Fibroblast of mammary gland (primary cell): ENCODE data around the gene ZHX3.

Experiments
- DNase-seq: peaks from one replicate; pipeline ENCODE4 v3.0.0-alpha.2; 2010; ENCODE audit warnings: low read depth
- H3K4me3 ChIP-seq: 2 replicates; pipeline ENCODE4 v1.5.1; 2011; ENCODE audit warnings: low read depth, mild to moderate bottlenecking, low read length, moderate library complexity; ENCODE audit not compliant: control insufficient read depth
- TF ChIP-seq, protein P1 (sequence below): conservative IDR thresholded peaks from 2 replicates; pipeline ENCODE4 v1.5.1; 2011; ENCODE audit warnings: low read depth, low read length, inconsistent platforms; ENCODE audit not compliant: control insufficient read depth, insufficient read depth

Gene ZHX3

DNA sequence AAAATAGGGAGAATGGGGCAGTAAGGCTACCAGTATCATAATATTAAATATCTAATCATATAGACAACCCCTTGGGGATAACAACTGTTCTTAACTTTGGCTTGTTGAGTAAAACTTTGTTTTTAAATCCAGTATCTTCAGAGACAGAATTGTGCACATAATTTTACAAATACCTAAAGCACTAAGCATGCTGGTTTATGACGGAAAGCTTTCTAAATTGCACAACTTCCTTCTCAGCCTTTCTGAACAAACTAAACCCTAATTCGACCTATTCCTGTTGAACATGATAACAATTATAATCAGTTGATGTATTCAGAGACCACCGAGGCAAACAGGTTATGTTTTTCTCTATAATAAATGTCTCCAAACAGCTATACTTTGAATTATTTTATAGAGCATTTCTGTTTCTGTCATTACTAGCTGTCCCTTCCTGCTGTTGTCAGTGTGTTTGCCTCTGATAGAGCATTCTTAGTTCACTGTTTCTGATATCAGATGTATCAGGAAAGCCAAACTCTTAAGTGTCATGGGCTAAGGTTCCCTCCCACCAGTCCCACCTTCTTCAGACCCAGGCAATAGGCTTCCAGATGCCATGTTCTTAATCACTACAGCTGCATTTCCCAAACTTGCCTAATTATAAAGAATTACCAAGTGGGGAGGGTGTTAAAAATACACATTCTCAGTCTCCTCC is 8.7 kb downstream of the ZHX3 start:
- TF ChIP-seq, protein P1, sequence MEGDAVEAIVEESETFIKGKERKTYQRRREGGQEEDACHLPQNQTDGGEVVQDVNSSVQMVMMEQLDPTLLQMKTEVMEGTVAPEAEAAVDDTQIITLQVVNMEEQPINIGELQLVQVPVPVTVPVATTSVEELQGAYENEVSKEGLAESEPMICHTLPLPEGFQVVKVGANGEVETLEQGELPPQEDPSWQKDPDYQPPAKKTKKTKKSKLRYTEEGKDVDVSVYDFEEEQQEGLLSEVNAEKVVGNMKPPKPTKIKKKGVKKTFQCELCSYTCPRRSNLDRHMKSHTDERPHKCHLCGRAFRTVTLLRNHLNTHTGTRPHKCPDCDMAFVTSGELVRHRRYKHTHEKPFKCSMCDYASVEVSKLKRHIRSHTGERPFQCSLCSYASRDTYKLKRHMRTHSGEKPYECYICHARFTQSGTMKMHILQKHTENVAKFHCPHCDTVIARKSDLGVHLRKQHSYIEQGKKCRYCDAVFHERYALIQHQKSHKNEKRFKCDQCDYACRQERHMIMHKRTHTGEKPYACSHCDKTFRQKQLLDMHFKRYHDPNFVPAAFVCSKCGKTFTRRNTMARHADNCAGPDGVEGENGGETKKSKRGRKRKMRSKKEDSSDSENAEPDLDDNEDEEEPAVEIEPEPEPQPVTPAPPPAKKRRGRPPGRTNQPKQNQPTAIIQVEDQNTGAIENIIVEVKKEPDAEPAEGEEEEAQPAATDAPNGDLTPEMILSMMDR: no peak
- H3K4me3 ChIP-seq: no peak overlapping the region
- DNase-seq: peak; percentile 73

DNA sequence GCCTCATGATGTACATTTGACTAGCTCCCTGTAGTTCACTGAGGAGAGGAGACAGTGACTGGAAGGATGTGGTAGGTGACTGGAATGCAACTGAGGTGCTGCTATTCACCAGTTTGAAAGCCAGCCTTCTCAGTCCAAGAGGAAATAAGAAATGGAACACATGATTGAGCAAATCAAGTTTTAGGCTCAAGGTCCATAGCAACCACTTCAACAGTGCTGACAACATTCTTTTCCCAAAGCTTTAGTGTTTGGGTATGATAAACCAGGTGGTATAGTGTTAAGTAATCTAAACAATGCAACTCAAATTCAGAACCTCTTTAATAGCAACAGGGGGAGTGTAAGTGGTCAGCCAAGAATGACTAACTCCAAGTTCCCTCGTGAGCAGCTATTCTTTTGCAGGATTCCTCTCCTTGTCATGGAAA is 9.2 kb downstream of the ZHX3 start:
- peak; percentile 85 for DNase-seq
- H3K4me3 ChIP-seq: no peak overlapping the region
- TF ChIP-seq, protein P1: no peak

DNA sequence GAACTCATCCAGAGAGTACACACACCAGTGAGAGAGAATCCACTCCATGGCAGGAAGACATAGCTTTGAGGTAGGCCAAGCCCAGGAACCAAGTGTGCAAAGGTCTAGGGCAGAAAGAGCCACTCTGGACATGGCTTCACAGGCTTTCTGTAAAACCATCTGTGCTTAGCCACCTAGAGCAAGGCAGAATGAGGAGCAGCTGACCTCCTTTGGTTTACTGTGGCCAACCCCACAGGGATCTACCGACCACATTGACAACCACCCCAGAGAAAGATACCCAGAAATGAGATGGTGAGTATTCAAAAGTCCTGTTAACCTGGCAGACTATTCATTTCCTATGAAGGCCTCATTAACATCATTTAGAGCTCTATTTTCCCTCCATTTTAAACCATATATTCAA is 10.5 kb downstream of the ZHX3 start:
- no peak for DNase-seq
- TF ChIP-seq, protein P1: no peak
- H3K4me3 ChIP-seq: no peak overlapping the region

DNA sequence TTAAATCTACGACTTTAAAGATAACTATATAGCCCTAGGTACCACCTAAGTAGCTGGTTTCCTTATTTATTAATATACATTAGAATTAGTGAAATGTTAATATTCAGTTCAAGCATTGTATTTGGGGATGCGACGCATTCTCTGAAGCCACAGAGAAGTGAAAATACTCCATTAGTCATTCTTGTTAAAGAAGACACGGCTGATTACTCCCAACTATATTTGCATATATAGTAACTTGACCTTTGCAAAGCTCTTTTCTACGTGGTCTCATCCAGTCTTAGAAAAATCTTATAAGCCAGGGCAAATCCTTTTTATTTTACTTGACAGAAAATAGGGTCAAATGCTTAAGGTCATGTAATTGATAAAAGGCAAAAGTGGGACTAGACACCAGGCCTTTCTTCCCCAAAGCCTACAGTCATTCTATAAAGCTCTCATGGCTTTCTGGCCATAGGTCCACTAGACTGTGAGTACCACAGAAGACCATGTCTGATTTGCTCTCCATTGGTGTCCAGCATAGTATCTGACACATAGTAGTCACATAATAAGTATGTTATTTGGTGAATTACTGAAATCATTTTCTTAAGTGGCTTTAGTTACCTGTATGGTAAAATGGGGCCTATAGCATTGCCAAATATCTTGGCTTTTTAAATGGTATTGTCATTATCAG is 11.3 kb downstream of the ZHX3 start:
- no peak for DNase-seq

DNA sequence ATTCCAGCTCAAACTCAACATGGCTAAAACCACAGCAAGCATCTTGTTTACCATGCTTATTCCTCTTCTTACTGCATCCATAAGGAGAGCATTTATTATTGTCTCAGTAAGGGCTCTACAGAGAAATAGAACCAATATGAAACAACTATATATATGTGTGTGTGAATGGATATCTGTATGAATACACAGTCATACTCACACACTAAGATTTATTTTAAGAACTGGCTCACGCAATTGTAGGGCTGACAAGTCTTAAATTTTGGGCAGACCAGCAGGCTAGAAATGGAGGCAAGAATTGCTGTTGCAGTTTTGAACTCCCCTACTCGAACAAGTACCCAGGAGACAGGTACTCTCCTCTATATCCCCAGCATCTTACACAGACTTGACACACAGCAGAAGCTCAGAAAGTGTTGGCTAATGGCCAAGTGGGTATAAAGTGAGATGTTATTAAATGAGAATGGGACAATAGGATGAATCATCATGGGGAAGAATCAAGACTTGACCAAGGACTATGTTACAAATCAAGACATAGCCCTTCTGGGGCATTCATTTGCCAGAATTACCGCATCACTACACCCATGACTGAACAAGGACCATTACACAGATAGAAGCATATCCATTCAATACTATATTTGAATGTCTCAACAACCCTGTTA is 13.0 kb downstream of the ZHX3 start:
- peak; percentile 41 for DNase-seq
- TF ChIP-seq, protein P1: no peak
- H3K4me3 ChIP-seq: no peak overlapping the region

More for the DNA sequence above, 11.3 kb downstream of the ZHX3 start:
- TF ChIP-seq, protein P1: no peak
- no peak overlapping the region for H3K4me3 ChIP-seq

DNA sequence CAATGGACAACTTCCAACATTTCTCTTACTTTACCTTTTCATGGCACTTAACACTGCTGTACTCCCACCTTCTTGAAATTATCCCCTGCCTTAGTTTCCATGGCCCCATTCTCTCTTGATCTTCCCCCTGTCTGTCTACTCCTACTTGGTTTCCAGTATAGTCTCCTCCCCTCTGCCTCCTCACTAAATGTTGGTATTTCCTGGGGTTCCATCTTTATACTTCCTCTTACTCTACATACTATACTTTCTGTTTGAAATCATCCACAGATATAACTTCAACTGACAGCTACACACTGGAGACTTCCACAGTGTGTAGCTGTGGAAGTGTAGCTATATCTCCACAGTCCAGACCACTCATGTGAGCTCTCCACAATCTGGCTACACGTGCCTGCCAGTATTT is 13.5 kb downstream of the ZHX3 start:
- DNase-seq: no peak
- TF ChIP-seq, protein P1: no peak

More for the DNA sequence above, 13.5 kb downstream of the ZHX3 start:
- H3K4me3 ChIP-seq: no peak overlapping the region
